HL-60/S4 (cell line): ENCODE results near the gene NEK7.
"Not testable (repeated sequence)": the region's sequence is repeated elsewhere in the genome, so short reads cannot be mapped to it uniquely, and the experiment has no call there.

ENCODE experiments used
- in situ Hi-C: fragments of 300-500 bp; cut with MboI; formaldehyde crosslinking; loops from 2 replicates; pipeline ENCODE4 v1.14.3; 2022; ENCODE audit warnings: low sequenced_read_pairs

Gene NEK7

DNA sequence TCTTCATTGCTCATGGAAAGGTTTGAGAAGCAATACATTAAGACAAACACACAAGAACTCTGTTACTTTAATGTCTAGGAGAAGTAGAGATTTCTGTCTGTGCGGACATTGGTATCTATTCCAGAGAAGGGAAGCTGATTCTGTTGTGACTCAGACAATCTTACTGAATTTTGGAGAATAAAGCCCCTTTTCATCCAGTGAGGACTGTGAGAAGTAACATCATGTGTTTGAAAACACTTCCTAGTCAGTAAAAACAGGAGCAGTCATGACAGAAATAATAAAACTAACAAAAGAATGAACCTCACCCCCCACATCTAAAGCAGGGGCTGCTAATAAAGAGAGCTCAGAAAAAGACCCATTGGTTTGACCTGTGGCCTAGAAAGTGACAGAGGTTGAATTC, 46.6 kb downstream of the NEK7 start:
- in situ Hi-C loops: no loop called here

- in situ Hi-C loops: no loop called here
Measured at GRCh38 chr1:198205016-198205684, 48.4 kb downstream of the NEK7 start.

- in situ Hi-C loops: no loop called here
Measured at GRCh38 chr1:198206292-198206691, 49.5 kb downstream of the NEK7 start.

DNA sequence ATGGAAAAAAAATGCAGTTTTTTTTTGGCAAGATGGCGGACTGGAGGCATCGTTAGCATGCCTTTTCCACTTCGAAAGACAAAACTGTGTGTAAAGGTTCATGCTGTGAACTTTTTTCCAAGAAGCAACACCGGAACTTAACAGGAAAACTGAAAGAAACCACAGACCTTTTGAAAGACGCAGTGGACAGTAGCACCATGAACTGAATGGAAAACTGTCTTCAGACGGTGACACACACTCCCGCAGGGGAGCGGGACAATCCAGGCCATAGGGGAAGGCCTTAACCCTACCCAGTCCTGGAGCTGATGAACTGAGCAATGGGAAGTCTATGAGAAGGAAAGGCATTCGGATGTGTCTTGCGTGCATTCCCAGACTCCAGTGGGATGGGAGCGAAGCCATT, 54.9 kb downstream of the NEK7 start:
- in situ Hi-C loops: no loop called here

- in situ Hi-C loops: no loop called here
Measured at GRCh38 chr1:198212126-198212525, 55.3 kb downstream of the NEK7 start.

- in situ Hi-C loops: no loop called here
Measured at GRCh38 chr1:198212675-198213074, 55.9 kb downstream of the NEK7 start.

- in situ Hi-C loops: no loop called here
Measured at GRCh38 chr1:198214924-198215323, 58.1 kb downstream of the NEK7 start.

- in situ Hi-C loops: no loop called here
Measured at GRCh38 chr1:198220428-198220827, 63.6 kb downstream of the NEK7 start.

GRCh38 chr1:198227010-198227409, 70.2 kb downstream of the NEK7 start:
- in situ Hi-C loops: not testable (repeated sequence)

DNA sequence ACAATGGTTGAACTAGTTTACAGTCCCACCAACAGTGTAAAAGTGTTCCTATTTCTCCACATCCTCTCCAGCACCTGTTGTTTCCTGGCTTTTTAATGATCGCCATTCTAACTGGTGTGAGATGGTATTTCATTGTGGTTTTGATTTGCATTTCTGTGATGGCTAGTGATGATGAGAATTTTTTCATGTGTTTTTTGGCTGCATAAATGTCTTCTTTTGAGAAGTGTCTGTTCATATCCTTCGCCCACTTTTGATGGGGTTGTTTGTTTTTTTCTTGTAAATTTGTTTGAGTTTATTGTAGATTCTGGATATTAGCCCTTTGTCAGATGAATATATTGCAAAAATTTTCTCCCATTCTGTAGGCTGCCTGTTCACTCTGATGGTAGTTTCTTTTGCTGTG, 70.7 kb downstream of the NEK7 start:
- in situ Hi-C loops: not testable (repeated sequence)

DNA sequence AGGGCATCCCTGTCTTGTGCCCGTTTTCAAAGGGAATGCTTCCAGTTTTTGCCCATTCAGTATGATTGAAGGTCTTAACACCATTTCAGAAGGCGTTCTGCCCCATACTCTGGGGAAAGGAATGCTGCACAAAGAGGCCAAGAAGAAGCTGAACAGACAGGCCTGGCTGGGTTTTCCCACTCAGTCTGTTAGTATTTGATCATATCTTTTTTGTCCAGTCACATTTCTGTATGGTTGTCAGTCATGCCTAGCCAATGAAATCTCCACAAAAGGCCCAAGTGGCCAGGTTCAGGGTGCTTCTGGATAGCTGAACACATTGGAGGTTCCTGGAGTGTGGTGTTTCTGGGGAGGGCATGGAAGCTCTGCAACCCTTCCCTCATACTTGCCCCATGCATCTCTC, 72.1 kb downstream of the NEK7 start:
- in situ Hi-C loops: no loop called here

GRCh38 chr1:198231779-198232178, 75.0 kb downstream of the NEK7 start:
- in situ Hi-C loops: no loop called here

- in situ Hi-C loops: no loop called here
Measured at GRCh38 chr1:198232378-198232777, 75.6 kb downstream of the NEK7 start.

DNA sequence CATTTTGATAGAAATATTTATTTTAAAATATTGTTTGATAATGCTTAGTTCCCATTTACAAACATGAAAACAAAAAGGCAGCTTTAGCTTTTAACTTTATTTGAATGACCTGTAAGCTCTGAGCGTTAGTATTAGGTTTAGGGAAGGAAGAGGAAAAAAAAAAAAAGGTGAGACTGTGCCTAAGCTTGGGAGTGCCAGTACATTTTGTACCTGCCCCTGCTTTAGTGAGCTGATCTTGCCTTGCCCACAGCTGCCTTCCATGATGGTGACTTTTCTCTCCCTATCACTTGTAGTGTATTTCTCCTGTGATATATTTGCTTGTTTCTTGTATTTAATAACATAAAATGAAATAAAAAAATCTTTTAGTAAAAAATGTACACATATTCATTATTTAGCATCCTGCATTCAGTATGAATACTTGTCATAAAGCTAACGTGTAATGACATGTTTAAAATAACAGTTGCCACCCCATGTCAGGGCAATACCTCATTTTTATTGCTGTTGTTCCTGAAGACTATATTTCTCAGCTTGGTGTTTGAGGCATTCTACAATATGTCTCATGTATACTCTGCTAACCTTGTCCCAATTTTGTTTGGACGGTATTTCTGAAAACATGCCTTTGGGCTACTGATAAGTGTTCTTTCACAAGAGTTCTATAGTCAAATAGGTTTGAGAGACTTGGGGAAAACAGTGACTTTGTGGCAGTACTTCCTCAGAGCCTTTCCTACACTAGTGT, 76.3 kb downstream of the NEK7 start:
- in situ Hi-C loops: no loop called here

DNA sequence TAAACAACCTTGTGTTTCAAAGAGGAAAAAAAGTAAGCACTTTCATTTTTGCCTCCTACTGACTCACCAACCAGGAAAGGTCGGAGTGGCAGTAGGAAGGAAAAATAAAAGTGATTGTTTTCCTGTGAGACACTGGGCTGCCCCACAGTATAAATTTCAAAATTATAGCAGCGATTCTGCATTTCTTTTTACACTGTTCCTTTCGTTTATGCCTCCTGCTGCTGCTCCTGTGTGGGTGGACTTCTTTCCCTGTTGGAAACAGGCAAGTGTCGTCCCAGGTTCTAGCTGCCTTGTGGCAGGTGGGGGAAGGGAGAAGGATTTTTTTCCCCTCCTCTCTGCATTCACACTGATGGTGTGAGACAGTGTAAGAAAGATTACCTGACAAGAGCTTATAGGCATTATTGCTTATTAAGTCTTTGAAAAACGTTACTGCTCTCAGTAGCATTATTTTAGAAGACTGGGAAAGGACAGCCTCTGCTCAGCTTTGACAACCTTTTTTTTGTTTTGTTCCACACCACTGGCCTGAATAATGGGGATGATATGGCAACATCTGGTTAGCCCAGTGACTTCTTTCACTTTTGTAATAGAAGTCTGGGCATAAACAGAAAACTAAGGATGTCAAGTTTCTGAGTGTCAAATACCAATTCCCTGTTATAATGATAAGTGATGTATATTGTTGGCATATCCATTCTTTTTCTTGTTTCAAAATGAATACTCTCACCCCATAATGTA, 77.9 kb downstream of the NEK7 start:
- in situ Hi-C loops: no loop called here

DNA sequence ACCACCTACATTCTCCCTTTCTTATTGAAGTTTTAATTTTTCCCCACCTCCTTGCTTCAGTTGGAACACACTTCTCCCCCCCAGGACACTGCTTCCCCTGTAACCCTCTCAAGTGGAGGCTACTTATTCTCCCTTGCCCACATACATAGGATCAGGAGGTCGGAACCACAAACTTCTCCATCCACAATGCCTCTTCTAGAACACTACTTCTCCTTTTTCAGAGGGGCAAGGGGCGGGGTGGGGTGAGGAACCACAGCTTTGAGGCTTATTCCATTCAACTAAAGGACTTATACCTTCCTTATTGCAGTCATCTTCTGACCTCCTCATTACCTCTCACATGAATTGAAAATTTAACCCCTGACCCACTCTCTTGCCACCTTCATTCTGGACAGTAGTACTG, 81.3 kb downstream of the NEK7 start:
- in situ Hi-C loops: no loop called here

- in situ Hi-C loops: no loop called here
Measured at GRCh38 chr1:198241553-198241952, 84.8 kb downstream of the NEK7 start.

GRCh38 chr1:198244772-198245171, 88.0 kb downstream of the NEK7 start:
- in situ Hi-C loops: no loop called here

DNA sequence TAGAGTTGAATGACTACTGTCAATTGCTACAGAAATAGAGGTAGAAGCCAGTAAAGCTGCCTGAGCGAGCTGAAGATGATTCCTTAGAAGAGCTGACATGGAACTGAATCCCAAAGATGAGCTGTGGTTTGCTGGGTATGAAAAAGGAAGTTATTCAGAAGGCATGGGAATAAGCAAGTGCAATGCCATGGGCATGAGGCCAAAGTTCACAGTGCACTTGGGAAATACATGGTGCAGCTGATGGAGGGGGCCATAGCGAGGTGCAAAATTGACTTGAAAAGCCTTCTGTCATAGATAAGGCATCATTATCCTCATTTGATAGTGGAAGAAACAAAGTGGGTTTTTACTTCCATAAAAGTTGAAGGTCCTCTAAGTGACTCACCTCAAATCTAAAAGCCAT, 88.6 kb downstream of the NEK7 start:
- in situ Hi-C loops: no loop called here

DNA sequence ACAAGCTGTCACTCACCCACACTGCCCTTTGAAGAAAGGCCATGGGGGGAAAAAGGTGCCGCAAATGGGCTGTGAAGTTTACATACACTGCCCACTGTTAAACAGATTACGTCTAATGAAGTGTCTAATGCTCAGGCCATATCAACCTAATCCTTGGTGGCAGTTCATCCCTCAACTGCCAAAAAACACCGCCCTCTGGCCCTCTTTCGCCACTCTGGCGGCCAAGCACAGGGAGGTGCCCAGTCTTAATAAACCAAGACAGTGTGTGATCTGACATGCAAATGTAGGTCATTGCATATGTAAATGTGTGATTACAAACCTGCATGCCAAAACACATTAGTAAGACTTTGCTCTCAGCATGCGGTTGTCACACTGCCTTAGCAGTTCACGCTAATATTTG, 89.5 kb downstream of the NEK7 start:
- in situ Hi-C loops: no loop called here

- in situ Hi-C loops: no loop called here
Measured at GRCh38 chr1:198253259-198253658, 96.5 kb downstream of the NEK7 start.

DNA sequence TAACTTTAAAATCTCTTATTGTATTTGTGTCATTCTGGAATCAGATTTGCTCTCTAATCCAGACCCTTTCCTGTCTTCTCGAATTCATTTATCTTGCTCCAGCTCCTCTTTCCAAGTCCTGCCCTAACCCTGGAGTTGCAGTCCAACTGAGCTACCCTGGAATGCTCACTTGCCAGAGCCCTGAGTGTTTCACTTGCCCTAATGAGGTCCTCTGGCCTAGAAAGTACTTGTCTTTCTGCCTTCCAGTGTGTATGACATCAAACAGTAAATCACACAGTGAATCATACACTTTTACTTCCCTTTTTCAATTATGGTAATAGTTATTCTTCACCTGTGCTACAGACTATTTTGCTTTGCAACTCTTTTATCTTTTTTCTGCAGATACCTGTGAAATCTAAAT, 96.9 kb downstream of the NEK7 start:
- in situ Hi-C loops: no loop called here
